Breast epithelium (tissue), 4 donors: ENCODE results near the gene COL28A1. TPM values are rescaled to one million over a fixed set of nuclear protein-coding genes. Genes with fewer than 3 reads are reported as not detected.

Experiments used
- DNase-seq, 2 donors: peaks; one replicate each; pipeline ENCODE4 v3.0.0-alpha.2; 2019; ENCODE audit warnings: low spot score in 2 of 2
- H3K27ac ChIP-seq, 2 donors: fragments of 200-600 bp; sonication (generic) in 1 of 2; one replicate each; pipeline ENCODE4 v1.5.1; 2016 to 2019; ENCODE audit warnings: mild to moderate bottlenecking in 1 of 2
- H3K27me3 ChIP-seq, 2 donors: fragments of 200-600 bp; sonication (generic) in 1 of 2; one replicate each; pipeline versions ENCODE4 v1.5.1 to v1.6.0; 2017 to 2019; ENCODE audit warnings: control low read depth in 1 of 2, mild to moderate bottlenecking in 1 of 2
- H3K36me3 ChIP-seq: fragments of 200-600 bp; one replicate; pipeline ENCODE4 v1.5.1; 2019
- H3K4me1 ChIP-seq, 2 donors: fragments of 200-600 bp; sonication (generic); one replicate each; pipeline ENCODE4 v1.5.1; 2016 to 2019; ENCODE audit warnings: control low read depth in 1 of 2
- H3K4me3 ChIP-seq, 3 donors: fragments of 200-600 bp; sonication (generic); 1 replicate in 2 of 3; 2 replicates in 1 of 3; pipeline ENCODE4 v1.5.1; 2016 to 2019; ENCODE audit warnings: mild to moderate bottlenecking in 3 of 3, moderate library complexity in 2 of 3
- H3K9me3 ChIP-seq, 2 donors: fragments of 200-600 bp; sonication (generic) in 1 of 2; one replicate each; pipeline ENCODE4 v1.5.1; 2016 to 2019; ENCODE audit warnings: control low read depth in 1 of 2
- POLR2A ChIP-seq: fragments of 450-650 bp; IDR thresholded peaks from one replicate; pipeline ENCODE4 v1.6.1; 2016; ENCODE audit warnings: antibody characterized with exemption, mild to moderate bottlenecking, moderate library complexity
- POLR2AphosphoS5 ChIP-seq, 3 donors: sonication (generic); formaldehyde crosslinking; IDR thresholded peaks; one replicate each; pipeline ENCODE4 v1.6.1; 2017; ENCODE audit warnings: antibody characterized with exemption in 3 of 3
- intact Hi-C: fragments of 100-400 bp; cut with DNase I; formaldehyde crosslinking; loops from one replicate; pipeline ENCODE4 v1.15.1; 2023; ENCODE audit warnings: low total_unique reads
- total RNA-seq, 3 donors: library from RNA; depleted of rRNA; stranded (reverse); fragments of >200 nt; gene quantifications; one replicate each; pipeline ENCODE4 v1.1.0, GENCODE V29; 2016
- TF ChIP-seq, protein P1 (sequence below), 3 donors: fragments of 450-650 bp; IDR thresholded peaks; one replicate each; pipeline ENCODE4 v1.5.1; 2016 to 2017; ENCODE audit warnings: antibody characterized with exemption in 3 of 3, mild to moderate bottlenecking in 3 of 3, moderate library complexity in 3 of 3

The COL28A1 gene
- total RNA-seq, 3 donors from 2014 or later = 1.1 to 5.7 (median 4.9) TPM

DNA sequence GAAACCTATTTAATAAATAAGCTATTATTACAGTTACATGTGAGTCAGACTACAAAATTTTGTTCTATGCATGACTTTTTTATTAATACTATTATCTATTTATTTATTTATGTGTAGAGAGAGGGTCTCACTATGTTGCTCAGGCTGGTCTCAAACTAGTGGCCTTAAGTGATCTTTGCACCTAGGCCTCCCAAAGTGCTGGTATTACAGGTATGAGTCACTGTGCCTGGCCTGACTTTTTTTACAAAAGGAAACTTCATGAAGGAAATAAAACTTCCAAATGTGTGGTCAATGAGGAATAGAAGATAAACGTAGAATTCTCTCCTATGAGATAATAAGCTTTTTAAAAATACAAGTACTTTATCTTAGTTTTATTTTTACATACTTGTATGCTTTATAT is 19.0 kb downstream of the COL28A1 start:
- intact Hi-C loops = no loop called here
- TF ChIP-seq, protein P1, sequence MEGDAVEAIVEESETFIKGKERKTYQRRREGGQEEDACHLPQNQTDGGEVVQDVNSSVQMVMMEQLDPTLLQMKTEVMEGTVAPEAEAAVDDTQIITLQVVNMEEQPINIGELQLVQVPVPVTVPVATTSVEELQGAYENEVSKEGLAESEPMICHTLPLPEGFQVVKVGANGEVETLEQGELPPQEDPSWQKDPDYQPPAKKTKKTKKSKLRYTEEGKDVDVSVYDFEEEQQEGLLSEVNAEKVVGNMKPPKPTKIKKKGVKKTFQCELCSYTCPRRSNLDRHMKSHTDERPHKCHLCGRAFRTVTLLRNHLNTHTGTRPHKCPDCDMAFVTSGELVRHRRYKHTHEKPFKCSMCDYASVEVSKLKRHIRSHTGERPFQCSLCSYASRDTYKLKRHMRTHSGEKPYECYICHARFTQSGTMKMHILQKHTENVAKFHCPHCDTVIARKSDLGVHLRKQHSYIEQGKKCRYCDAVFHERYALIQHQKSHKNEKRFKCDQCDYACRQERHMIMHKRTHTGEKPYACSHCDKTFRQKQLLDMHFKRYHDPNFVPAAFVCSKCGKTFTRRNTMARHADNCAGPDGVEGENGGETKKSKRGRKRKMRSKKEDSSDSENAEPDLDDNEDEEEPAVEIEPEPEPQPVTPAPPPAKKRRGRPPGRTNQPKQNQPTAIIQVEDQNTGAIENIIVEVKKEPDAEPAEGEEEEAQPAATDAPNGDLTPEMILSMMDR (IDR thresholded peaks at IDR 0.05) = no peak
- TF ChIP-seq POLR2AphosphoS5 (IDR thresholded peaks at IDR 0.05) (no peak), POLR2A (no peak)

DNA sequence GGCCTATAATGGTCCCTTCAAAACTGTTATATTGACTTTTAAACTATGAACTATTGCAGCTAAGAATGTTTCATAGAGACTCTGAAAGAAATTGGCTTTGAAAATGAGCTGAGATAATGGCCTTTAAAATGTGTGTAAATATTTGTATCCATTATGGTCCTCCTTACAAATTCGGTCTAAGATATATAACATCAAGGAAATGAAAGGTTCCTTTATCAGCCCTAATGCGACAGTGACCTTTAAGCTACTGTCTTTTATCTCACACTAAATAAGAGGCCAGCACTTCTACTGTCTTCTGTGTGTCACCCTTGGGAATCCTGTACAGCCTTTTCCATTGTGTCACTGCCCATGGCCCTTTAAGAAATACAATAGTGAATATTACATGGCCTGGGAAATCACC is 19.5 kb downstream of the COL28A1 start:
- intact Hi-C loops = no loop called here
- no peak overlapping the region for H3K4me3 ChIP-seq
- no peaks in the 10 kb centered on the region for H3K4me1 ChIP-seq
- no peaks in the 10 kb centered on the region for H3K27me3 ChIP-seq
- TF ChIP-seq, protein P1 (IDR thresholded peaks at IDR 0.05) = no peak
- no peak for TF ChIP-seq POLR2A
- TF ChIP-seq POLR2AphosphoS5 (IDR thresholded peaks at IDR 0.05) = no peak
- no peaks in the 10 kb centered on the region for H3K9me3 ChIP-seq
- no peak for DNase-seq
- no peaks in the 10 kb centered on the region for H3K36me3 ChIP-seq
- H3K27ac ChIP-seq = no peak overlapping the region

More for the DNA sequence above, 19.0 kb downstream of the COL28A1 start:
- Histone ChIP-seq H3K27me3 (no peaks in the 10 kb centered on the region), H3K27ac (no peak overlapping the region), H3K9me3 (no peaks in the 10 kb centered on the region), H3K4me3 (no peak overlapping the region), H3K36me3 (no peaks in the 10 kb centered on the region), H3K4me1 (no peaks in the 10 kb centered on the region)
- no peak for DNase-seq

DNA sequence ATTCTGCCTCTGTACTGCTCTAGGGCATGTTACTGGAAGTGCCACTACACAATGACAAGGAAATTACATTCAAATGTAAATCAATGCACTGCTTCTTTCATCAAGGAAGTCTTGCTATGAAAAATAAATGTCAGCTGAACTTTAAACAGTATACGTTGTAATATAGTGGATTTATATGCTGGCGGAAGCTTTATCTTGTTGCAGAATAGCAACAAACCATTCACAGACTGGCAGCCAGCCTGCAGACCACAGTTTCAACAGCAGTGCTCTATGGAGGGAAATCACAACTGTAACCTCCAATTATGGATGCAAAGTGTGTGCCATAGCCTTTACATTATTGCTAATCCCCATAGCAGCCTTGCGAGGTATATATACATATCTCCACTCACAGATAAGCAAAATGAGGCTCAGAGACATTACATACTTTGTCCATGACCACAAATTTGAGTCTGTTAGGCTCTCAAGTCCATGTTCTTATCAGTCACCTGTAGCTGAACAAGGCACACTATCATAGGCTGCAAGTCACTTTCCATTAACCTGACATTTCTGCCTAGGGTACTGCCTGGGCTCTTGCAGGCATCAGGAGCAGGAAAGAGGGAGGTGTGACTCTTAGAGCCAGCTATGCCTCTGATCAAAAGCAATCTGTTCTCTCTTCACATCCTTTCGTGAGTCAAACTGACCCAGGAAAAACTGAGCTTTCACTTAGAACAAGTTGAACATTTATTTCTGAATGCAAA is 22.6 kb downstream of the COL28A1 start:
- TF ChIP-seq, protein P1 (IDR thresholded peaks at IDR 0.05) = no peak
- no peak for TF ChIP-seq POLR2A
- no peak for DNase-seq
- no peaks in the 10 kb centered on the region for H3K27me3 ChIP-seq
- no peaks in the 10 kb centered on the region for H3K36me3 ChIP-seq
- no peak overlapping the region for H3K27ac ChIP-seq
- H3K4me1 ChIP-seq = no peaks in the 10 kb centered on the region
- no peak overlapping the region for H3K4me3 ChIP-seq
- intact Hi-C loops = no loop called here
- H3K9me3 ChIP-seq = no peaks in the 10 kb centered on the region

DNA sequence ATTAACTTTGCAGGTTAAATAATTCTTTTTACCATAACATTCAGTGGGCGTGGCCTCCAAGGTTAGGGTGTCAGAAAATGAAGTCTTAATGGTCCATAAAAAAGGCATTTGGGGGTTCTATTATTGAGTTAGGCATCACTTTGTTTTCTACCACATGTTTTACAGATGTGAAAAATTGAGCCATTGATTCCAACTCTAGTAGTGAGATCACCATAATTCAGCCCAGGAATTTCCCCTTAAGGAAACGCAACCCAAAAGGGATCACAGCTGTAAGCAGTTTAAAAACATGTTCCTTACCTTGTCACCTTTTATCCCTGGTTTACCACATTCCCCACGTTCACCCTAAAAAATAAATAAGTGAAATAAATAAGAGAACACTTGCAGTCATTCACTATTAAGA is 24.9 kb downstream of the COL28A1 start:
- TF ChIP-seq POLR2A = no peak
- no peak for TF ChIP-seq POLR2AphosphoS5 (IDR thresholded peaks at IDR 0.05)
- TF ChIP-seq, protein P1 (IDR thresholded peaks at IDR 0.05) = no peak
- DNase-seq = no peak
- intact Hi-C loops = no loop called here
- Histone ChIP-seq H3K36me3 (no peaks in the 10 kb centered on the region), H3K9me3 (no peaks in the 10 kb centered on the region), H3K4me3 (no peak overlapping the region), H3K4me1 (no peaks in the 10 kb centered on the region), H3K27ac (no peak overlapping the region), H3K27me3 (no peaks in the 10 kb centered on the region)

DNA sequence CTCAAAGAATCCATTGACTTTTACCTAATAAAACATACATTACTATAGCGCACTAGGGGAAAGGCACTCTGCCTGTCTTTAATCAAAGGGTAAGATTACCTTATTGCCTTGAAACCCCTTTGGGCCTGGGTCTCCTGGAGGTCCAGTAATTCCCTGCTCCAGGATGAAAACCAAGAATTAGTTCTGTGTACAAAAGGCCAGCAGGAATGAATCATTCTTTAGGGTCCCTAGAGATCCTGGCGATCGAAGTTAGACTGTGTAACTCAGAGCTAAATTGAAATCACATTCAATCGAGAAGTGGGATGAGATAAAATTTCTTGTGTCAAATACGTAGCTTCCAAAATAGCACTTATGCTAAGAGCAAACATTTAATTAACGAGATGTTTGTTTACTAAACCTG is 29.8 kb downstream of the COL28A1 start:
- DNase-seq = no peak
- Histone ChIP-seq H3K36me3 (no peaks in the 10 kb centered on the region), H3K9me3 (no peaks in the 10 kb centered on the region), H3K27me3 (no peaks in the 10 kb centered on the region), H3K4me3 (no peak overlapping the region), H3K27ac (no peak overlapping the region), H3K4me1 (no peaks in the 10 kb centered on the region)
- TF ChIP-seq, protein P1 (IDR thresholded peaks at IDR 0.05) = no peak
- no peak for TF ChIP-seq POLR2A
- TF ChIP-seq POLR2AphosphoS5 (IDR thresholded peaks at IDR 0.05) = no peak
- intact Hi-C loops = no loop called here
